IPS-NIHi7 (cell line): ENCODE results near the gene KCNQ1OT1.
A peak's percentile ranks its signal among the peaks of the same experiment; 100 is the strongest.

Experiments used
- DNase-seq: peaks from one replicate; pipeline ENCODE4 v3.0.0; 2012; ENCODE audit warnings: mixed read lengths; ENCODE audit errors: extremely low spot score

The KCNQ1OT1 gene

DNA sequence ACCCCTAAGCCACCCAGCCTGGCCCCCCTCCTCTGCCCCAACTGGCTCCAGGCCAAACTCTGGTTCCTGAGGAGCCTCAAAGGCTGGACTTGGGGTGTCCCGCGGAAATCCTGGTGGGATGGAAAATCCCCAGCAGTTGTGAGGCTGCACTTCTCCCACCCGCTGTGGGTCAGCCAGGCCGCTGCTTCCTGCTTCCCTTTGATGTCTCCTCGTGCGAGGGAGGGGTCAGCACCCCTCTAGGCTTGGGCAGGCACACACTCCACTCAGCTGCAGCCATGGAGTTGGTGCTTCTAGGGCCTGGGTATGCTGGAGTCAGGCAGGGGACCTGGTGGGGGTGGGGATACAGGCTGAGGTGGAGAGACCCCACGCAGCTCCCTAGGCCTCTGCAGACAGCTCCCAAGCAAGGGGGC lies 12.0 kb downstream of the KCNQ1OT1 start:
- peak; percentile 70 for DNase-seq

DNA sequence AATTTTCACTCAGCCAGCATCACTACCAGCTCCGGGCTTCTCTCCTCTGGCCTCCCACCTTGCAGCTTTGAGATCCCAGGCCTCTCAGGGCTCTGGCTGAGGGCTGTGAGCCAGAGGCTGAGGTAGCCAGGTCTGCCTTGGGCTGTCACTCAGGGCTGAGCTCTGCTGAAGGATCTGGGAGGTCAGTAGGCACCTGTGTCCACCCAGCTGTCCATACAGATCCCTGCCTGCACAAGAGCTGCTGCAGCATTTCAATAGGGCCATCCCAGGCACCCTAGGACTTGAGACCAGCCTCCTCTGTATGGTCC lies 12.6 kb downstream of the KCNQ1OT1 start:
- DNase-seq, result no peak

DNA sequence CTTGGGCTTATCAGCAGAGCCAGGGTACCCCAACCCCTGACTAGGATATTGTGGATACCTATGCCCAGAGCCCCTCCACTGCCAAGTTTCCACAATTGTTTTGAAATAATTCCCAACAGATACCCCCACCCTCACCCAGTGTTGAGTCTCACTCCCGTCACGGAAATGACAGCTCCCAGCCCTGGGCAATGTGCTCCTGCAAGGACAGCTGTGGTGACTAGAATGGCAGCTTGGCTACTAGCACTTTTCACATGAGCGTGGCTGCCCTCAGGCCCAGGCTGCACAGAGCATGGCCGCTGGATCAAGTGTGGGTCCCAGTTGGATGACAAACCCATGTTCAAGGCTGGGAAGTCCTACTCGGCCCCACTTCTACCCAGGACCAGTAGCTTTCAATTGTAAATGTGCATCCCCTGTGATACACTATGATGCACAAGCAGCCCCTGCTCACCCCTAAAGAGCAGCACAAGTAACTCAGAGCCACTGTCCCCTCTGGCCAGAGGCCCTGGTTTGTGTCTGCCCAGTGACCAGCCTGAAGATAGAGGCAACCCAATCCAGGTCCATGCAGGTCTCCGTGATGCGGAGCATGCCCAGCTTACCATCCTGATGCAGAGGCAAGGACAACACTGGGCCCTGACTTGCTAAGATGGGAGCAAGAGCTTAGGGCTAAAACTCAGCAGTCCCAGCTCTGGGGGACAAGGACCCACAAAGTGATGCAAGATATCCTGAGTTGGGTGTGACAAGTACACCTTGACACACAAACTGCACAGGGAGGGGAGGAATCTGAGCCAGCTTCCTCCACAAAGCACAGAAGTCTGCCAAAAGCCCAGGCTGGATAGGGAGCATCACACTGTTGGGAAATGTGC lies 13.2 kb downstream of the KCNQ1OT1 start:
- DNase-seq, result no peak

DNA sequence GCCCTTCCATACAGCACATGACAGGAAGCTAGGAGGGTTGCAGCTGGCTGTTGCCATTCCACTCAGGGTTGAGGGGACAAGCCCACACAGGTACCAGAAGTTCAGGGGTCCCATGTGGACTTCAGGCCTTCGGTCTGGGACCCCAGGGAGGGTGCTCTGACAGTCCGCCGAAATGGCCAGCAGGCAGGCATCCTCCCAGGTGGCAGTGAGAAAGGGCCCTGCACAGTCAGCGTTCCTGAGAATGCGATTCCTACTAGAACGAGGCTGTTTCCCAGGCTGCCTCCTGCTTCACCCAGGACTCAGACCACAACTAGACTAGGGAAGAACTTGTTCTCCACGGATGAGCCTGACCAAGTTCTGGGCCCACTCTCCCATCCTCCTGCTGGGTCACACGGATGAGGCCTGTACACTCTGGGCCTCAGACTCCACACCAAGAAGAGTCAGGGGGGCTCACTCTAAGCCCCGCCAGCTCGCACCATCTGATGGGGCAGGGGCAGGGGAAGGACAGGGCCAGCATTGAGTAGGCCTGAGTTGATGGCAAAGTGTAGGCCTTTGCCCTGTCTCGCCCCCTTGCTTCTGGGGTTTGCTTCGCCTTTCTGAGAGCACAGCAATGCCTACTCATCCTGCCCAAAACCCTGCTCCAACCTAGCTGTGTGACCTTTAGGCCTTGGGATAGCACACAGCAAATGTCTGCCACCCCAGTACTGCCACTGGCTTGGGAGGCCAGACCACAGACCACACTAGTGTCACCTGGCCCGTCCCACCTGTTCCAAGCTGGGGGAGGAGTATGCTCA lies 14.0 kb downstream of the KCNQ1OT1 start:
- DNase-seq, result no peak

DNA sequence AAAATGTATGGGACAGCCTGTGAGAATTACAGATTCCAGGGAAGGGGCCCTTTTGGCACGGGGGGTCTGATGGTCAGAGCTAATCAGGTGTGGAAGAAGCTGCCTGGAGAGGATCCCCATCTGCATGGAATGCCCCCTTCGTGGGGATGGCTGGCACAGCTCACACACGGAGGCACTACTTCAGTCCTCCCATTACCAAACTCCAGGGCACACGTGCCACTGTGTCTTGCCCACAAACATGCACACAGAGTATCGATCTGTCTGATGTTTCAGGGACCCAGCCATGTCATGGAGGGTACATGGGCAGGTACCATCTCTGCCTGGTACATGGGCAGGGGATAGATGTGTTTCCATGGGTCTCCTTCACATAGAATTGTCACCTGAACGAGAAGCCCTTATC lies 14.7 kb downstream of the KCNQ1OT1 start:
- no peak for DNase-seq

DNA sequence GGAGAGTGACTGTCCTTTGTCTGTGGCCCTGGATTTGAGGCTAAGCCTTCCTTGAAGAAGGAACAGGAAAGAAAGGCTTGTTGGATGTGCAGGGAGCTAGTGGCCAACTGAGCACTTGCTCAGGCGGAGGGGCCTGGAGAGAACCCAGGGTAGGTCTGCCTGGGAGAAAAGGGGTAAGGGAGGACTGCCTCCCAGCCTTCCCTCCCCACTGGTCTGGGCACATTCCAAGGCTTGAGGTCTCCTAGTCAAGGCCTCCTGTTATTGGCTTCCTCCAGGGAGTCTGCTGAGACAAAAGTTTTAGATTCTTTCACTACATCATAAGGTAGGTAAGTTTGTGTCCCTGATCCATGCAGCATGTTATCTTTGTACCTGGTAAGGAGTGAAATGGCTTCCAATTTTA lies 15.2 kb downstream of the KCNQ1OT1 start:
- DNase-seq, result no peak

DNA sequence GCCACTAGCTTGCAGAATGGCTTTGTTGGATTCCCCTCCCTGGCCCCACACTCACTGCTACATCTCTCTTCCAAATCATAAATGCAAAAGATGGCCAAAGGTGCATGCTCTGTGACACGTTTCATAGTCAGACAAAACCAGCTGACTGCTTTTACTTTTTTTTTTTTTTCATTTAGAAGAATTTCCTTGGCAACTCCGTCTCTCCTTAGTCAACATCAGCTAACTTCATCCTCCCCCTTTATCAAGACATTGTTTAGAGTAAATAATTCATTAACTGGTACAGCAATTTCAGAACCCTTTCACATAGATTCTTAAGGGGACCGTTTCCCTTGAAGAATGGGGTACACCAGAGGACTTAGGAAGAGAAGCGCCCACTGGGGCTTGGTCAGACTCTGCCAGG lies 16.0 kb downstream of the KCNQ1OT1 start:
- no peak for DNase-seq

DNA sequence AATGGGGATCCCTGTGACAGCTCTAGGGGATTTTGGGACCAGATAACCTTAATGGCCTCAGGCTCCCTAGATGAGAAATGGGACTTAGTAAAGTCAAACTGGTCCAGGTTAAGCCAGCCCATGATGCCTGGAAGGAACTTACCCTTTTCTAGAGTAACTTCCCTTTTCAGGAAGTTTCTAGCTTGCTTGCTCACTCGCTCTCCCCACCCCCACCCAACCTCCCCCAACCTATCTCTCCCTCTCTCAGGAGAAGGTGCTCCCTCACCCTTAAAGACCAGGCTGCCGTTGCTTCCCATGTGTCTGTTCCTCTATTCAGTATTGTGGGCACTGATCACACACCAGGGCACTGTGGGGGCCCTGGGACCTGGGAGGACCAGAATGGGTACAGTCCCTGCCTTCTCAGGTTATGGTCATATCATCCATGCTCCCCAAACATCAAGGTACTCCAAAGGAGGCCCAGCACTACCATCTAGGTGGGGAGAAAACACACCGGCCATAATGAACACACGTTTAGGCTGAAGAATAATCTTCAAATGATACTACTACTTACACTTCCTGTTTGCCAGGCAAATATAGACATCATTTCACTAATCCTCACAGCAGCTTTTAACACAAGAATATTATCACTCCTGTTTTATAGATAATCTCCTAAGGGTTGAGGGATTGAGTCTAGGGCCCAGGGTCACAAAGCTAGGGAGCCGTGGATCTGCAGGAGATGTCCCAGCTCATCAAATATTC lies 18.2 kb downstream of the KCNQ1OT1 start:
- no peak for DNase-seq

DNA sequence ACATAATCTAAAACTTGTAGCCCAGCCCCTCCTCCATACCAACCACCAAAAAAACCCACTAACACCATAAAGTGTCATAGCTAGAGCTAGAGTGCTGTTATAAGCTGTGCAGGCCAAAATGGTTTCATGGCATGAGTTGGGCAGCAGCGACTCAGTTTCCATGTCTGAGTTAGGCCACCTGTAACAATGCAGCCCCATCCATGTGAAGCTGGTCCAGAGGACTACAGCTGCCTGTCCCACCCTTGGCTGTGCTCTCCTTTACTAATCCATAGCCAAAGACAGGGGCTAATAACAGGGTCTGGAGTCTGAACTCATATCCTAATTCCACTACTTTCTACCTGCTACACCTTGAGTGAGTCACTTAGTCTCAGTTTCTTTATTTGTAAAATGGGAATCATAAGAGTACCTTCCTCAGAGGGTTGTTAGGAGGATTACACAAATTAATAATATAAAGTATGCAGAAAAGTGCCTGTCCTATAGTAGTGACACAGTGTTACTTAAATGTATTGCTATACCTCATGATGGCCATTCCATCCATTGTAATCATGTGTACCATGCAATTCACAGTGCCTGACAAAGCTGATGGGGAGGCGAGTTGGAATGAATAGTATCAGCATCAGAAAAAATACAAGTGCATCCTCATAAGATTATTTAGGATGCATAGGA lies 20.6 kb downstream of the KCNQ1OT1 start:
- DNase-seq, result no peak

DNA sequence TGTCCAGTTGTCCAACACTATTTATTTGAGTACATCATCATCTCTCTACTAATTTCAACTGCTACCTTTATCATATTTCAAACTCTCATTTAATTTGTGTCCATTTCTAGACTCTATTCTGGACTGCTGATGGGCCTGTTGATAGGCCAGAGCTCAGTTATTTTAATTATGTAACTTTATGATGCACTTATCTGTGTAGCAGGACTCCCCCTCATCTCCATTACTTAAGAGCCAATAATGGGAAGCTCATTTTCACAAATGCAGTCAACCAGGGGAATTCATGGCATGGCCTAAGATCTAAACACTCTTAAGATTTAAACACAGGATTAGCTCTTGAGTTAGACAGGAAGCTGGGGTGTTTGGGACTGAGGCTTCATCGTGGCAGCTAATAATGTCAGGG lies 21.4 kb downstream of the KCNQ1OT1 start:
- no peak for DNase-seq

DNA sequence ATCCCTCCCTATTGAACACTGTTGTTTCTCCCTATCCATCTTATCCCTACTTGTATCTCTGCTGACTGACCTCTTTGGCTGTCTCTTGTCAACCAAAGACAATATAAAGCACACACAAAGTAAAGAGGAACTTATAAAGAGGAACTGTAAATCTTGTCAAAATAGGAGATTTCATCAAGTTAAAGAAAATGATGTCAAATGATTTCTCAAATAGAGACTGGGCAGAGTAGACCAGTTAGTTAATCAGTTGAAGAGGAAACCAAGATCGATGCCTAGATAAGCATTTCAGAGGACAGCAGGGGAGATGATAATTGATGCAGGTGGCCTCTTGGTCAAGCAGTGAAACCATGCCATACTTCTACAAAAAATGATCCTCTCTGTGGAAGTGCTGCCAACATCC lies 22.7 kb downstream of the KCNQ1OT1 start:
- no peak for DNase-seq

DNA sequence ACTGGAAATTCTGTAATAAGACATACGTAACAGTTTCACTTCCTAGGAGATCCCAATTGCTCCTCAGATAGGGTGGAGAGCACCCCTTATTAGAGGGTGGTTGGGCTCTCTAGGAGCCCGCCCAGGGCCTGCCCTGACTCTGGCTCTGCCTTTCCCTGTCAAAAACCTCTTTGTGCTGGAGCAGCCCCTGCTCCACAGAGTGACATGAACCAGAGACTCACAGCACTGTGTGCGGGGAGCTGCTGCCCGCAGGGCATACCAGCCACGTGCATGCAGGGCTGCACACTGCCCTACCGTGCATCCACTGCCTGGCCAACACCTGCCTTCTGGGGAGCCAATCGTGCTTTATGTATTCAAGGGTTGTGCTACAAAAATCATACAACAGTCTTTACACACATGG lies 24.3 kb downstream of the KCNQ1OT1 start:
- DNase-seq, result no peak

DNA sequence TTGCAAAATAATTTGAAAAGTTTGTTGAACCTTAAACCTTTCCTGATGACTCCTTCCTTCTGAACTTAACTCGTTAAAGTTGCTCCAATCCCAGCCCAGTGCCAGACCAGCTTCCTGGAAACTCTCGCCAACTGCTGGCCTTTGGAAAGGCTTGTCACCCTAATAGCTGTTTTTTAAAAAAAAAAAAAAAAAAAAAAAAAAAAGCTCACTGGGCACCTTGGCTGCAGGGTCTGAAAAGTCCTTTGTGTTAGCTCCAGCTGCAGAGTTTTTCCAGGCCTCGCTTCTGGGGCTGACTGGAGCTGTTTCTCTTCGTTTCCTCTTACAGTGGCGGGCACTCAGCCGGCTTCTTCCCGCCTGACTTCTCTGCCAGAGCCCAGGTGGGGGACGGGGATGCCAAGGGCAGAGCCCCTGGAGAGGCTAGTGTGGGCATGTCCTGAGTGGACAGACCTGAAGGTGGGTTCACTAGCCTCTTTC lies 25.1 kb downstream of the KCNQ1OT1 start:
- no peak for DNase-seq

DNA sequence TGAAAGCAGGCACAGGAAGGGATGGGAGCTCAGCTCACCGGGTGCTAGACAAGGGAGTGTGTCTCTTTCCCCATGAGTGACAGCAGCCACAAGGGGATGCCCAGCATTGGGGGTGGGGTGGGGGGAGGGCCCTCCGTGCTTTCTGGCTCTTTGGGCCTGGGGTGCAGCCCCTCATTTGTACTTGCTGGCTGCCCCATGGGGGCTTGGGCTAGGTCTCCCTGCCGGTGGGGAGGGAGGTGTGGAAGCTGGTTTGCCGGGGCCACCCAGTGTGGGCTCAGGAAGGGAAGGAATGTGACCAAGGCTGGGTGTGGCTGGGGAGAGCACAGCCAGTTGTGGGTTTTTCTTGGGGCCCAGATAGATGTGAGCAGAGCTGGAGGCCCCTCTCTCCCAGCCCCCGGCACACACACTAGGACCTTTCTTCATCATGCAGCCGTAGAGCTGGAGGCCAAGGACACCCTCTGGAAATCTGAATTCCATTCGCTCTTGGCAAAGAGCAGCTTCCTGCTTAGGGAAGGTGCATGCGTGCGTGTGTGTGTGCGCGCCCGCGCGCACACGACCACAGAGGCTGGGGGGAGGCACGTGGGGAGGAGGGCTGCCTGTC lies 25.8 kb downstream of the KCNQ1OT1 start:
- no peak for DNase-seq

DNA sequence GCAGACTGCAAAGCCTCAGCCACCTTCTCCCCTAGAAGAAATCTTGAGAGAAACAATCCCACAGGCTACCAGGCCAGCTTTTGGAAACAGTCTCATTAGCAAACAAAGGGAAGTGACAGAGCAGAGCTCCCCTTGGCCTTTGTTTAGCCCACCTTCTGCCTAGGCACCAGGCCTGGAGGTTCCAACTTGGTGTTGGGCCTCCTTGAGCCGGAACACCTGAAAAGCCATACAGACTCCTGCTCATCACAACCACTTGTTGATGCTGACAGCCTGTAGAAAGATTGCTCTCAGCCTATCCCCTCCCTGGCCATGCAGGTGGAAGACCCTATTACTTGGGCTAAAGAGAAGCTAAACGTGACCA lies 26.6 kb downstream of the KCNQ1OT1 start:
- DNase-seq, result no peak

DNA sequence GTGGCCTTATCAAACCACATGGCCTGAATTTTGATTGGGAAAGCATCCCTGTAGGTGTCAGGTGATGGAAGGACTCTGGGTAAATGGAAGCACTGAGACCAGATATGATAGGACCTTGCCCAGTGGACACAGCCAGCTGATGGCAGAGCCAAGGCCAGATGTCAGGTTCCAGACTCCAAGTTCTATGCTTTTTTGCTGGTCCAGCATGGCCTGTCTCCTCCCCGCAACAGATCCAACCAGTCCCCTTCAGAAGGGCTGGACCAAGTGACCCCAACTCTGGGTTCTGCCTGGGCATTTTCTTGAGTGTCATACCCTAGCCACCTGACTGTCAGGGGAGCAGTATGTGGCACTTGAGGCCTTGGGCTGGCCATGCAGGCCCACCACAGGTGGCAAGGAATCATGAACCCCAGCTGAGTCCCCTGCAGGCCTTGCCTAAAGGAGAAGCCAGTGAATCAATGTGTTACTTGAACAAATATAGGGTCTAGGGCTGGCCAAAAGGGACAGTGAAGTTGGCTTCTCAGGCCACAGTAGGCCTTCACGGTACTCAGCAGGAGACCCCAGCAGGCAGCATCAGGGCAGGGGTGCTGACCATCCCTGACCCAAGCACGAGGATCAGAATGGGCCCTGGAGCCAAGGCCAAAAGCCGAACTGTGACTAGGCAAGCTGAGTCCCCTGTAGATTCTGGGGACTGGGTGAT lies 27.1 kb downstream of the KCNQ1OT1 start:
- no peak for DNase-seq

DNA sequence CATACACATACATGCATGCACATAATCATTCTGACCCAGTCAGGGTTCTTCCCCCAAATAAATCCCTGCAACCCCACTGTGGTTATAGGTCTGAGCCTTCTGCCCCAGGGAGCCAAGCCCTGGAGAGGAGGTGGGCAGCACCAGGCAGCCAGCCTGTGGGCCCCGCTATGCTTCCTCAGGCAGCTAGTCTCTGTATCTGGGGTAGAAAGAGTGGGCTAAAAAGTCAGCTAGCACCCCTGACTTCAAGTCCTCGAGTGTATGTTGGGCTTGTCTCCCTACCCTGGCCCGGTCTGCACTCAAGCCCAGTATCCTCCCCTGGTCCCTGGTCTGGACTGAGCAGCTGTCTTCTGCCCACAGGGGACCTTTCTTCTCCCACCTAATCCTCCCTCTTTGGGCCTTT lies 28.0 kb downstream of the KCNQ1OT1 start:
- no peak for DNase-seq

DNA sequence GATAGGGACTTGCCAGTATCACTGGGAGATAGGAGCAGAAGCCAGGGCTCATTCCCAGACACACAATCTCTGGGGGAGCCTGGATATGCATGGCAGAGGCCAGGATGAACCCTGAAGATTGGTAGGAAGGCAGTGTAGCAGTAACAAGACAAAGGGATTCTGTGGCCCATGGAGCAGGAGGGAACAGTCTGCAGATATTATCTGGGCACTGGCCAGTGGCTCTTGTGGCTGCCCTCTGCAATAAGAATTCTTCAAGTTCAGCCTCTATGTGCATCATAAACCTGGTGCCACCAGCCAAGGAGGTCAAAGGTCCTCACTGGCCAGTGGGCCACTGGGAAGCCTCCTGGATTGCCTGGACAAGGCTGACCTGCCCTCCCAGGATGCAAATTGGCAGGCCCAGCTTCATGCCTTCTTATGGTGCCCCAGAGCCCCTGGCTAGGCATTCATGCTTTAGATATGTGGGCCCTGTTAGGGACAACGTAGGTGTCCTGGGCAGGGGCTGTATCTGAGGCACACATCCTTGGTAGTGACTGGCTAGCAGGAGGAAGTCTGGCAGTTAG lies 29.2 kb downstream of the KCNQ1OT1 start:
- DNase-seq, result no peak

DNA sequence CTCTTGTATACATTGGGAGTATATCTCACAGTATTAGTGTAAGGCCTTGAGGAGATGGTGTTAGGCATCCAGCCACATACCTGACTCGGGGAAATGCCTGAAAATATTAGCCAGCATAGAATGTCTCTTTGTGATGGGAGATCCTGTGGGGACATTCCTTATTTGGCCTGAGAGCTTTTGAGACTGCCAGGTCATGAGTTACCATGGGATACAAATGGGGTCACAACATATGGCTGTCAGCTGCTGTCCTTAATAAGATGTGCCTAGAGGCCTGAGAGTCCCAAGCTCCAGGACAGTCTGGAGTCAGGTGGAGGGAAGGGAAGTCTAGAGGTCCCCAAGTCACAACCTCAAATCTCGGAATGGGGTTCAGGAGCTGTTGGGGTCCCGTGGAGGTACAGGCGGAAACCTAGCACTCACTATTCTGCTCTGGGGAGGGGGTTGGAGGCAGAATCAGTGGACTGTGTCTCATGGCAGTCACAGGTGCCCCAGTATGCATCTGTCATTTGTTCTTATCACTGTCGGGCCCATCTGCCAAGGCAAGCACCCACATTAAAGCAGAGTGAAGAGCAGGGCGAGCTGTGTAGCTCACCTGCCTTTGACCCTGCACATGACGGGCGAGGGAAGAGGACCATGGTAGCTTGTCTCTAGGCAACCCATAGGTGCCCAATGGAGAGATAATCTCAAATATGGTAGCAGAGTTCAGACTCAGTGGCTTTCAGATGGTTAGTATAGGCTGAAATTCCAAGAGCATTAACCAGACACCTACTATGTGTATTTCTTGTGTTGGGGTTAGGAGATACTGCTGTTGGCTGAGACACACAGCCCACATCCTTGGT lies 29.9 kb downstream of the KCNQ1OT1 start:
- DNase-seq, result no peak

DNA sequence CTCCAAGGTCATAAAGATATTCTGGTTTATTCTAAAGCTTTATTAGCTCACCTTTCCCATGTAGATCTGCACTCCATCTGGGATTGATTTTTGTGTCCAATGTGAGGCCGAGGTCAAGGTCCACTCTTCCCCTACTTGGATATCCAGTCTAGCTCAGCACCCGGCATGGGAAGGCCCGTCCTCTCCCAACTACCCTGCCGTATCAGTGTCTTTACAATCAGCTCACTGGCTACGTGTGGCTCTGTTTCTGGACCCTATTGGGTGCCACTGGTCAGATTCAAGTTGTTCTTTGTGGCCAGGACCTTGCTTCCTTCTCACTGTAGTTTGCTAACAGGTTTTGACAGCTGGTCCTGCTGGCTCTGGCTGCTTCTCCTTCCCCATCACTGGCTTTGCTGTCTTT lies 30.9 kb downstream of the KCNQ1OT1 start:
- no peak for DNase-seq
